GM21526 (cell line): ENCODE data around the gene AP1S3.

Source experiments
- ATAC-seq: cut with Tn5 transposase; IDR thresholded peaks from one replicate; pipeline ENCODE4 v1.9.1; 2021; ENCODE audit warnings: moderate library complexity; ENCODE audit not compliant: unreplicated experiment, low FRiP score

The AP1S3 gene

GRCh38 chr2:223727562-223727961 lies 109.8 kb downstream of the AP1S3 start:
- ATAC-seq: peak; percentile 87

- no peak for ATAC-seq
These were observed 111.1 kb downstream of the AP1S3 start for GRCh38 chr2:223725986-223726970.

GRCh38 chr2:223725494-223725893 lies 111.9 kb downstream of the AP1S3 start:
- no peak for ATAC-seq

GRCh38 chr2:223724861-223725260 lies 112.5 kb downstream of the AP1S3 start:
- no peak for ATAC-seq

GRCh38 chr2:223723954-223724411 lies 113.4 kb downstream of the AP1S3 start:
- no peak for ATAC-seq

DNA sequence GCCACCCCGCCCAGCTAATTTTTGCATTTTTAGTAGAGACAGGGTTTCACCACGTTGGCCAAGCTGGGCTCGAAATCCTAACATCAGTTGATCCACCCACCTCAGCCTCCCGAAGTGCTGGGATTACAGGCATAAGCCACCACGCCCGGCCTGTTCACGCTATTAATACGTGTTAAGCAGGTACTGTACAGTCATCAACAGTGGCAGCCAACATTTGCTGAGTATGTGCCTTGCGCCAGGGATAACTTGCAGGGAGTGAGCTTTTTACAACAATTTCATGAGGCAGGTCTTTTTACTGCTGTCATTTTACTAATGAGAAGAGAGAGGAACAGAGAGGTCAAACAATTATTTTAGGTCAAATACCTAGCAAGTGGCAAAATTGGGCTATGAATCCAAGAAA lies 115.2 kb downstream of the AP1S3 start:
- no peak for ATAC-seq

GRCh38 chr2:223721746-223722145 lies 115.6 kb downstream of the AP1S3 start:
- no peak for ATAC-seq

DNA sequence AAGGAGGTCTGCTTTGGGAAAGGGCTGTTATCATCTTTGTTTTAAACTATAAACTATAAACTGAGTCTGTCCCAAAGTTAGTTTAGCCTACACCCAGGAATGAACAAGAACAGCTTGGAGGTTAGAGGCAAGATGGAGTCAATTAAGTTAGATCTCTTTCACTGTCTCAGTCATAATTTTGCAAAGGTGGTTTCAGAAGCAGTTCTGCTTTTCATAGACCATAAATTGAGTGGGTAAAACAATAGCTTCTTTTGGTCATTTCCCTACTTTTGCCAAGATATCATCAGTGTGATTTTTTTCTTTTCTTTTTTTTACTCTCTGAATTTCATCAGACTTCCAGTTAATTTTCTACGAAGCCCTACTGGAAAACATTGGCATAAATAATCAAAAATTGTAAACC lies 117.0 kb downstream of the AP1S3 start:
- ATAC-seq: no peak

GRCh38 chr2:223712642-223713041 lies 124.7 kb downstream of the AP1S3 start:
- no peak for ATAC-seq

DNA sequence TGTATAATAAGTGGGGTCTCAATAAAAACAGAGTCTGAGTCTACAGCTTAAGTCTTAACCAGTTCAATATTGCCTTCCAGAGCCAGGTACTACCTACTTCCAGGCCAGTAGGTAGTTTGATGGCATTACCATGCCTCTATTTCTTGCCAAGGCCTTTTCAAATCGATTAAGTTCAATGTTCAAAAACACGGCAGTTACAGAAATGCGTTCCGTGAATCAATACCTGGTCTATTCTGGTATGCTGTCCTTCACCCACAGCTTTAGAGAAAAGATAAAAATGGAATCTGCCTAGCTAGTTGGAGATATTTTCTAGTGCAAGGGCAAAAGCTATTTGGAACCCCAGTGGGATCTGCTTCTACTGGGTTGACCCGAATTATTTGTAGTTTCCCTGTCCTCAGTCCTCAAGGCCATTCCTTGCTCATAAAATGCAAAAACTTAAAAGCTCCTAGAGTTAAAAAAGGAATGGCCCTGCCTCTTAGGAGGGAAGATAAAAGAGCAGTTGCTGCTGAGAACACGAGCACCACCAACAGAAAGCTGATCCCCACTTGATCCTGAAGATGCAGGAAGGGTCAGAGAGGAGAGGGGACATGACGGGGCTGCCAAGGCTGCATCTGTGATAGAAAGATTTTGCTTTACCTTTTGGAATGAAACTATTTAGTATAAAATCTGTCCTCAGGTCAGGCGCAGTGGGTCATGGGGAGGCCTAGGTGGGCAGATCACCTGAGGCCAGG lies 125.6 kb downstream of the AP1S3 start:
- no peak for ATAC-seq
